GM23248 (cell line): ENCODE results near the gene CHST11.

Experiments
- EZH2 ChIP-seq: fragments of 200-600 bp; sonication (generic); IDR thresholded peaks from 2 replicates; pipeline ENCODE4 v1.6.1; 2018; ENCODE audit warnings: antibody characterized with exemption, mild to moderate bottlenecking; ENCODE audit not compliant: insufficient read depth, poor library complexity, severe bottlenecking
- EZH2phosphoT487 ChIP-seq: fragments of 200-600 bp; sonication (generic); IDR thresholded peaks from 2 replicates; pipeline ENCODE4 v1.6.1; 2018; ENCODE audit warnings: antibody characterized with exemption, moderate library complexity, mild to moderate bottlenecking, low read depth; ENCODE audit not compliant: insufficient read depth

- no peak for TF ChIP-seq EZH2
- TF ChIP-seq EZH2phosphoT487, result no peak
Measured at GRCh38 chr12:104672501-104673265, 215.9 kb downstream of the CHST11 start.
